Measurements from ENCODE around the gene SUN1.

SUN1 gene

DNA sequence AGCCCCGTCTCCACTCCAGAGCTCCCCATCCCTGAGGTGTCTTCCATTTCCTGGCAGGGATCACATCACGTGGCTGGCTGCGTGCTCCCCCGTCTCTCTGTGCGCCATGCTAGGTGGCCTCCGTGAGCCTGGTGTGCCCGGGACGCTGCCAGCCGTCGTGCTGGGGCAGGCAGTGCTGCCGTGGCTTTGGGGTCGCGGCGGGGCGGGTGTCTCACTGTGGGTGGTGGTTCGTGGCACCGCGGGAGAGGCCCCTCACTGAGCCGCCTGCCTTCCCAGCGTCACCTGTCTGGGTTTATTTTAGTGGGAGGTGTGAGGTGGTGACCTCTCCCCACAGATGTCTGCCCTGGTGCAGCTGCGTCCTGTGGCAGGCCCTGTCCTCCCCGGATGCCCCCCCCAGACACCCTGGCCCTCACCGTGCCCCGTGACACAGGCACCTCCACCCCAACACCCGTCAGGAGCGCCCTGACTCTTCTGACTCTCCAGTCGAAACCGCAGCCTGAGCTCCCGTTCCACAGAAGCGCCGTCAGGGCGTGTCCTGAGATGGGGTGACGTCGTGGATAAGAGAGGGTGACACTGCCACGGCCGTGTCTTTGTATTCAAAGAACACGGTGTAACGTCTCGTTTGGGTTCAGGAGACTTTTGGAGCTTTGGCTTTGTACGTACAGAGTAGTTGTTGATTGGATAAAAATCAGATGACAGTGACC lies 62.0 kb downstream of the SUN1 start:
- no peak for DNase-seq

GRCh38 chr7:894927-895450 lies 62.7 kb downstream of the SUN1 start:
- DNase-seq: no peak

DNA sequence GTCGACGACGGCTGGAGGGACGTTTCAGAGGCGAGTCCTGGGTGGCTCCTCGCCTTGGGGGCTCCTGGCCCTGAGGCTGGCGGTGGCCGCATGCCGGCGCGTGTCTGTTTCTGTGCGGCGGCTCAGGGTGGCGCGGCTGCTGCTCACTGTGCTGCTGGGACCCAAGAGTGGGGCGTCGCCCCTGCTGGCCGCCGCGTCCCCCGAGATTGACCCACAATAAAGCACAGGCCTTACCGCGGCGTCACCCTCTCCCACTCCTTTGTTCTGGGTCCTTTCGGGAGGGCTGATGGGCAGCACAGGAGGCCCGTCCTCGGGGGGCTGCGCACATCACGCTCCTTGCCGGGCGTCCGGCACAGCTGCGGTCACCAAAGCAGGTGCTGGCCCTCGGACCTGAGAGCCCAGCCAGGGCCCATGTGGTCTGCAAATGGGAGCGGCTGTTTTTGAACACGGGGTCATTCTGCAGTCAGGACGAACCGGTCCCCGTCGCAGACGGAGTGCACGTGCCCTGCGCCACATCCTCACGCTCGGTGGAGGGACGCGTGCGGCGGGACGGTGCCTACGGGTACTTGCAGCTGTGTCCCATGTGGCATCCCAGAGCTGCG lies 63.3 kb downstream of the SUN1 start:
- no peak for DNase-seq

GRCh38 chr7:896346-897075 lies 64.2 kb downstream of the SUN1 start:
- no peak for DNase-seq

DNA sequence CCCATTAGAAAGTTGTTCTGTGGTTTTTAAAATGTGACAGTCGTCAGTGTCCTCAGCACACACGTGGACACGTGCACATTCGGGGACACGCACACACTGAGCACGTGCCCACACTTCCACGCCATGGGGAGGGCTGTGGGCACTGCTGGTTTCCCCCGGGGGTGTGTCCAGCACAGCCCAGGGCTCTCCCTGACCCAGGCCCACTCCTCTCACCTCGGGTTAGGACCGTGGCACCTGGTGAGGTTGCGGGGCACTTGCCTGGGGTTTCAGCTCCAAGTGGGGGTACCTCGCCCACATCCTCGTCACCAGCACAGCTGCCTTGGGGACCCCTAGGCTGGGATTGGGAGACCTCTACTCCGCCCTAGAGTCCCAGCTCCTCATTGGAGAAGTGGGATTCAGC lies 64.8 kb downstream of the SUN1 start:
- DNase-seq: no peak

DNA sequence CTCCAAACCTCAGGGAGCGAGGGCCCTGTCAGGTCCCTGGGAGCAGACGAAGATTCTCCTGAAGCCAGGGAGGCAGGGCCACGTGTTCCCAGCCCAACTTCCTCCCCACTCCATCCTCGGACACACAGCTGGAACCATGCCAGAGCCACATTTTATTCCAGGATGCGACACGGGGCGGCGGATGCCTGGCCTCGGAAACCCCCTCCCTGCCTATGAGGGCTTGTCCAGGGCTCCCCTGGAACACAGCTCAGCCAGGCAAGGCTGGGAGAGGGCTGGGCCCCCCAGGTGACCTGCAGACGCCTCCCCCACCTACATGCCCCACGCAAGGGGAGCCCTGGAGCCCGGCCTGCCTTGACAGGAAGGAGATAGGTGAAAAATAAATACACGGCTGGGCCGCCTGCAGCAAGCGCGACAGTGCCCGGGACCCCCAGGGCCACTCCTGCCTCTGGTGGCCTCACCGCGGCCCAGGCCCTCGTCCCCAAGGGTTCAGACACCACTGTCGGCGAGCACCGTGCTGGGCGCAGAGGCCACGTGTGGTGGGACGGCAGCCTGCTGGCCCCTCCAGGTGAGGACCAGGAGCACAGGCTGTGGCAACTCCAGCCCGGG lies 65.6 kb downstream of the SUN1 start:
- no peak for DNase-seq

DNA sequence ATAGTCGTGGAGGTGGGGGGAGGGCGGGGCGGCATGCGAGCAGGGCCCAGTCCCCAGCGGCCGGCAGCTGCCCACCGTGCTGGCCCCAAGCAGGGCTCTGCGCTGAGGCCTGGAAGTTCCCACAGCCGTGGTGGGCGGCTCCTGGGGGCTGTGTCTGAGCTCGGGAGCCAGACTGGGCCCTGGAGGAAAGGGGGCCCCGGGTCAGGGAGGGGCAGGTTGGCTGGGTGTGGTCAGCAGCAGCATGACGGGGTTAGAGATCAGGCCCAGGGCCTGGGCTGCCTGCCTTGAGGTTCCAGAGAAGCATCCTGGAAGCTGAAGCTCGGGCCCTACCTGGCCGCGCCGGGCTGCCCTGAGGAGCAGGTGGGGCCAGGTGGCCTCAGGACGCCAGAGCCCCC lies 66.2 kb downstream of the SUN1 start:
- DNase-seq: no peak

GRCh38 chr7:898855-899681 lies 66.8 kb downstream of the SUN1 start:
- no peak for DNase-seq

DNA sequence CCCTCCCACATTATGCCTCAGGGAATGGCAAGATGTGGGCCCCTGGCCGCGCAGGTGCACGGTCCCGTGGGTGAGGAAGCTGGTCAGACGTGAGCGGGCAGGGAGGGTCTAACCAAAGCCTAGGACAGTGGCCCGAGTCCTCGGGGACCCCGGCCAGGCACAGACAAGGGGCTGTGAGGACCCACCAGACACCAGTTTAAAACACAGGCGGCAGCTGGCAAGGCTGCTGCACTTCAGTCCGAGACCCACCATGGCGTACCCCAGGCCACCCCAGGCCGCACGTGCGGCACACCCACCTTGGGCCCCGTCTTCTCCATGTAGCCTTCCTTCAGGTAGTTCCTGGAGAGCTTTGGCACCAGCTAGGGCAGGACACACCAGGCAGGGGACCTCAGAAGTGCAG lies 67.5 kb downstream of the SUN1 start:
- no peak for DNase-seq

DNA sequence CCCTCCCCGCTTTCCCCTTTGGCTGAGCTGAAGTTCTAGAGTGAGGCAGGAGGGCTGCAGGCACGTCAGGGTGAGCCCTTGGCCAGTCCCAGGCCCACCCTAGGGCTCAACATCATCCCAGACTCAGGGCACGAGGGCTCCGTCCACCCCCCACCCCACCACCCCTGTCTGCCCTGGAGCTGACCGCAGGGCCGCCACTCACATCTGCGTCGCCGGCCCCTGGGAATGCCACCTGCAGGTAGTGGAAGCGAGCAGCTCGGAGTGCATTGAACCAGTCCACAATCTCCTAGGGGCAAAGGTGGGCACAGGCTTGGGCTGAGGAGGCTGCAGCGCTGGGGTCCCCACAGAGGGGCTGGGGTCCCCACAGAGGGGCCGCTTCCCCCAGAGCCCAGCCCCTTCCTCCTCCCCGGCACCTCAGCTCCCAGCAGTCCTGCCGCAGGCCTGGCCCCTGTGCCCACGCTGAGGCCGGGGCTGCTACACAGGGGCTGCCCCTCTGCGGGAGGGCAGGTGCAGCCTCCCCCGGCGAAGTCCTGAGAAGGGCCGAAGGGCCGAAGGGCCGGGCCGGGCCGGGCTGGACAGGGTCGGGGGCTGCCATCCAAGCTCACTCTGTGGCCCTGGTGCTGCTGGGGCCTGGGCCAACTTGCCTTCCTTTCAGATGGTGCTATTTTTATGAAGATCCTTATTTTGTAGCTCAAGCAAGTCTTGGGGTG lies 68.2 kb downstream of the SUN1 start:
- no peak for DNase-seq

DNA sequence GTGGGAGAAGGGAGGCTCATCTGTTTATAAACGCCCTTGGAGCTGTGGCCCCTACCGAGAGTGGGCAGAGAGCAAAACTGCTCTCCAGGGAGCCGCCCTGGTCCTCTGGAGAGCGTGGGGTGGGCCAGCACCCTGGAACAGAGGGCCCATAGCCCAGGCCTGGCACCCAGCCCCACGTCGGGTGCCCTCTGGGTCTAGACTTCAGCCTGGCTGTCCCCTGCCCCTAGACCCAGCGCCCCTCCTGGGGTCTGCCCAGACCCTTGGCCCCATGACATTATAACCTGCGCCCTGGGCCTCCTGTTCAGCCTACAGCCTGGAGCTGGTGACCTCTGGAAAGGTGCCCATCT lies 68.7 kb downstream of the SUN1 start:
- DNase-seq: no peak

- peak; percentile 92 for DNase-seq
Observed at GRCh38 chr7:901388-902154, 69.3 kb downstream of the SUN1 start.

DNA sequence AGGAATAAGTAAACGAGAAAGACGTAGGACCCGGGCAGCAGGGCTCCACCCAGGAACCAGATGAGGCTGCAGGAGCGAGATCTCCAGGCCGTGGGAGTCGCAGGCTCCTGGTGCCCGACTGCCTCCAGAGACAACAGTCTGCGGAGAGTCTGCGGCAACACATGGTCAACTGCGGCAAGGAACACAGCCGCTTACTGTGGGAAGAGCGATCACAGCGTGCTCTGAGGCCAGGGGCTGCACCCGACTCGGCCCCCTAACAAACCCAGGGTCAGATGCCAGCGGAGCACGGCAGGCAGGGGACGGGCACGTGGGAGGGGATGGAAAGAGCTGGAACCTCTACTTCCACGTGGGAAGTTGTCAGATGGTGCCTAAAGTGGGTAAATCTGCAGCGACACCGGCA lies 70.7 kb downstream of the SUN1 start:
- DNase-seq: no peak

GRCh38 chr7:903921-904755 lies 71.9 kb downstream of the SUN1 start:
- DNase-seq: no peak

DNA sequence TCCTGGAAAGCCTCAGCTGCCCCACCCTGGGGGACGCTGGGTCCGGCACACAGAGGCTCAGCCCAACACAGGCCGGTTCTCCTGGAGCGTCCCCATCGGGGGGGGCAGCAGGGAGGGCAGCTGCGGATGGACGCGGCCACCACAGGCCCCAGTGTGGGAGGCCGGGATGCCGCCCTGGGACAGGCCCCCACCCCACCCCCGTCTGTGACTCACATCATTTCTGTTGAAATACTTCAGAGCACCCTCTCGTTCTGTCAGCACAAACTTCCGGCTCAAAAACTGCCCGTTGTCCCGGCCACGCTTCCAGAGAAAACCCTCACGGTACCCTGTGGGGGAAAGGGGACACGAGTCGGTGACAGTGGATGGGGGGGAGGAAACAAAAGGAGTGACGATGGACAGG lies 72.6 kb downstream of the SUN1 start:
- DNase-seq: no peak

DNA sequence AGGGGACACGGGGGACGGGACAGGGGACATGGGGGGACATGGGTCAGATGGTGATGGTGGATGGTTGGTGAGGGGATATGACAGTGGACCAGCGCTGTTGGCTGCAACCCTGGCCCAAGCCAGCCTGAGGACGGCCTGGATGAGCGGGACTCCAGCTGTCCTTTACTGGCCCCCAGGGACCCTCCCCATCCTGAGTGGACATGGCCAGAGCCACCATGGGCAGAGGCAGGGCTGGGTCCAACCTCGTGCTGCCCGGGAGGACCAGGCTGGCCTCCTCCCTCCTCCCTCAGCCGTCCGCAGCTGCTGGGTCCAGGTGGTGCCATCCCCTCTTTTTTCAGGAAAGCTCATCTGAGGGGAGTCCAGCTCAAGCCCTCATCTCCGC lies 74.5 kb downstream of the SUN1 start:
- DNase-seq: no peak

- DNase-seq: no peak
Observed at GRCh38 chr7:907158-907980, 75.1 kb downstream of the SUN1 start.

DNA sequence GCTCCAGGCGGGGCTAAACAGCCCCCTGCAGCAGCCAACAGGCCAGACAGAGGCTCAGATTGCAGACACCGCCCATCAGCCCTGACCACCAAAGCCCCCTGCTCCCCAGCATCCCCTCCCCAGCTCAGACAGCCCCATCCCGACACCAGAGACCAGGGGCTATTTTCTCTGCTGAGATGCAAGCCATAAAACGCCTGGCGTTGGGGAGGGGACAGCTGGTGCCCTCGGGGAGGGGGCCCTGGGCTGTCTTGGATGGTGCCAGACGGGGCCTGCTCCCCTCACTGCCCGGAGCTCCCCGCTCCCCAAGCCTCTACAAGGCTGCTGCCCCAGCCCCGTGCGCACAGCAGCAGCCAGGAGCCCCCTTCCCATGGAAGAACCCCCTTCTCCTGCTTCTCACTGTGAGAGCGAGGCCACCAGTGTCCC lies 75.9 kb downstream of the SUN1 start:
- DNase-seq: no peak

GRCh38 chr7:908591-909357 lies 76.5 kb downstream of the SUN1 start:
- DNase-seq: peak; percentile 48

All from hematopoietic multipotent progenitor cell treated with erythropoietin and hydrocortisone succinate and interleukin-3 and kit ligand, for 8 days (in vitro differentiated cells).